Aorta (tissue), 5 donors: ENCODE results near the gene NSMF. TPM values are rescaled to one million over a fixed set of nuclear protein-coding genes. Genes with fewer than 3 reads are reported as not detected.
"Not testable (repeated sequence)": the region's sequence is repeated elsewhere in the genome, so short reads cannot be mapped to it uniquely, and the experiment has no call there.

Experiments
- ATAC-seq: fragments of 200-7000 bp; cut with Tn5 transposase; one replicate; pipeline ENCODE4 v1.9.1; 2022; ENCODE audit warnings: moderate library complexity; ENCODE audit not compliant: low FRiP score
- DNase-seq, 2 donors: peaks; one replicate each; pipeline ENCODE4 v3.0.0-alpha.2; 2020
- H3K27ac ChIP-seq, 2 donors: one replicate each; pipeline ENCODE4 v1.5.1; 2013; ENCODE audit warnings: low read length in 2 of 2, mild to moderate bottlenecking in 2 of 2, moderate library complexity in 2 of 2, control low read depth in 1 of 2, inconsistent platforms in 1 of 2, low read depth in 1 of 2
- H3K27me3 ChIP-seq, 2 donors: one replicate each; pipeline ENCODE4 v1.6.1; 2013; ENCODE audit warnings: control low read depth in 1 of 2, low read length in 1 of 2, mild to moderate bottlenecking in 1 of 2, moderate library complexity in 1 of 2; ENCODE audit not compliant: insufficient read depth in 2 of 2, control insufficient read depth in 1 of 2
- H3K36me3 ChIP-seq, 2 donors: one replicate each; pipeline ENCODE4 v1.6.1; 2013; ENCODE audit warnings: control low read depth in 1 of 2, low read length in 1 of 2, mild to moderate bottlenecking in 1 of 2; ENCODE audit not compliant: insufficient read depth in 2 of 2, control insufficient read depth in 1 of 2
- H3K4me1 ChIP-seq, 2 donors: one replicate each; pipeline ENCODE4 v1.6.1; 2013; ENCODE audit warnings: low read length in 2 of 2, control low read depth in 1 of 2, mild to moderate bottlenecking in 1 of 2, moderate library complexity in 1 of 2; ENCODE audit not compliant: insufficient read depth in 2 of 2, control insufficient read depth in 1 of 2
- H3K4me3 ChIP-seq, 2 donors: one replicate each; pipeline ENCODE4 v1.5.1; 2013; ENCODE audit warnings: low read length in 2 of 2, control low read depth in 1 of 2, mild to moderate bottlenecking in 1 of 2
- H3K9me3 ChIP-seq: one replicate; pipeline ENCODE4 v1.6.1; 2013; ENCODE audit warnings: mild to moderate bottlenecking, low read length; ENCODE audit not compliant: control insufficient read depth
- WGBS, 2 donors: extraction: QIAGEN DNeasy Blood & Tissue Kit; methylation state at CpG; one replicate each; pipeline ENCODE4 v1.1.7; 2013; 5-methylcytosine and 5-hydroxymethylcytosine counted together
- intact Hi-C, 2 donors: fragments of 100-400 bp; cut with DNase I; formaldehyde crosslinking; loops; one replicate each; pipeline versions ENCODE4 v1.14.2 to v1.15.0; 2022
- polyA plus RNA-seq, 2 donors: library from polyadenylated mRNA; stranded (reverse); fragments of 200-250 nt; gene quantifications; one replicate each; pipeline ENCODE4 v1.2.3, GENCODE V29; 2013
- total RNA-seq, 2 donors: library from RNA; stranded (reverse); fragmentation: NEBNext Ultra II Directional; extraction: Animal tissue kit (Norgen Biotek cat#: 25700); gene quantifications; one replicate each; pipeline ENCODE4 v1.2.1, GENCODE V29; 2021
- donor health status: healthy with polysubstance abuse.
- donor health status: Bipolar disorder and iron deficiency.
- donor health status: DM: no; HTN: no; CAD: no.
- donor health status: DM: no; HTN: no; CAD: no.
- donor health status: DM: yes; HTN: yes; CAD: no.

Gene NSMF
- total and polyA plus RNA-seq, 4 donors, result 75.5 to 154 (median 77.5) TPM

- intact Hi-C loops, result no loop called here
- Histone ChIP-seq H3K36me3 (no peaks in the 10 kb centered on the region), H3K27me3 (no peaks in the 10 kb centered on the region), H3K9me3 (no peaks in the 10 kb centered on the region), H3K4me1 (no peaks in the 10 kb centered on the region), H3K4me3 (no peak overlapping the region), H3K27ac (no peak overlapping the region)
- peak in 1 of 2 donors; percentile 72 for DNase-seq
- WGBS, 2 donors, result 94 to 95% methylated on average over 36 to 45 of the region's 45 CpGs
- no peak for ATAC-seq
Measured at GRCh38 chr9:137416563-137417151, 42.5 kb downstream of the NSMF start.

DNA sequence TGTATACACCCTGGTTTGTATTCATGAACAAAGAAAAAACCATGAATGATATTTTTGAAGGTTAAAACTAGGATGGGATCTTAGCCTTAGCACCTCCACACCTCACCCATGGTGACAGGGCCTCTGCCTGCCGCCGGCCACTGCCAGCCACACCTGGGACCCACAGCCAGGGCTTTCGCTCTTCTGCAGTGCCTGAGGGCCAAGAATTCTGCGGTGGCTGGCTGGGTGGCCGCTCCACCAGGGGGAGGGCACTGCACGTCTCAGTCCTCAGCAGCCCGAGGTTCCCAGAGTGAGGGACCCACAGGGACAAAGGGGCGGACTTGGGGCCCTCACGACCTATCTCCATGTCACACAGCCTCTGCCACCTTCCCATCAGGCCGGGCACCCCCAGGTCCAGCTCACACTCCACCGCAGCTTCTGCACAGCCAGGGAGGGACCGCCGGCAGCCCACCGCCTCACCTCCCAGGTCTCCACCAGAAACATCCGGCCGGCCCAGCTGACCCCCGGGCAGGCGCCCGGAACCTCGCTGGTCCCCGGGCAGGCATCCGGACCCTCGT lies 43.0 kb downstream of the NSMF start:
- DNase-seq, result no peak
- 93 to 96% methylated on average over 23 of the region's 23 CpGs for WGBS, 2 donors
- intact Hi-C loops, result no loop called here

GRCh38 chr9:137415451-137415850 lies 43.7 kb downstream of the NSMF start:
- no peaks in the 10 kb centered on the region for H3K27me3 ChIP-seq
- H3K27ac ChIP-seq, result no peak overlapping the region
- DNase-seq (no peak), ATAC-seq (no peak)
- H3K9me3 ChIP-seq, result no peaks in the 10 kb centered on the region
- no peaks in the 10 kb centered on the region for H3K36me3 ChIP-seq
- 93 to 96% methylated on average over 5 of the region's 5 CpGs for WGBS, 2 donors
- H3K4me1 ChIP-seq, result peaks cover 0 to 4% of the 10 kb centered on the region in 2 donors
- no peak overlapping the region for H3K4me3 ChIP-seq
- intact Hi-C loops, result no loop called here

More for the DNA sequence above, 43.0 kb downstream of the NSMF start:
- Histone ChIP-seq H3K36me3 (no peaks in the 10 kb centered on the region), H3K9me3 (no peaks in the 10 kb centered on the region), H3K27ac (no peak overlapping the region), H3K4me1 (peaks cover 0 to 2% of the 10 kb centered on the region in 2 donors), H3K4me3 (no peak overlapping the region), H3K27me3 (no peaks in the 10 kb centered on the region)
- ATAC-seq, result no peak

DNA sequence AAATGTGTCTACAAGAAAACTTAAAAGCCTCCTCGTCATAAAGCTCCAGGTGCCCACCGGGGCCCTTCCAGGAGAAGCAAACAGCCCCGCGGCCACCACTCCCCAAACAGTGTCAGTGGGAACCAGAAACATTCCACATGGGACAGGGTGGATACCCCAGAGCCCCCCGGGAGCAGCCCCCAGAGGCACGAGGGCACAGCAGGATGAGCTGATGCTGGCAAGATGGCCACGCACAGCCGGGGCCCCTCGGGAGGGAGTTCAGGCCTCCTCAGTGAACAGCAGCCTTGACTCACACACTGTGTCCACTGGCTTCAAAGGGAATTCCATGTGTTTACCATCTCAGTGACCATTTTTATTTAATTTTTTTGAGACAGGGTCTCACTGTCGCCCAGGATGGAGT lies 46.7 kb downstream of the NSMF start:
- H3K27ac ChIP-seq, result peak overlapping the region in 1 of 2 donors; percentile 31
- no peak overlapping the region for H3K4me3 ChIP-seq
- H3K36me3 ChIP-seq, result no peaks in the 10 kb centered on the region
- whole genome bisulfite sequencing, 2 donors, result 85 to 87% methylated on average over 10 of the region's 10 CpGs
- DNase-seq, result no peak
- peaks cover 0 to 4% of the 10 kb centered on the region in 2 donors for H3K4me1 ChIP-seq
- H3K27me3 ChIP-seq, result no peaks in the 10 kb centered on the region
- H3K9me3 ChIP-seq, result no peaks in the 10 kb centered on the region
- intact Hi-C loops, result no loop called here
- no peak for ATAC-seq

- intact Hi-C loops, result no loop called here
- H3K27ac ChIP-seq, result no peak overlapping the region
- DNase-seq (peak; percentile 90 to 93), ATAC-seq (peak; percentile 63)
- WGBS, 2 donors, result 26 to 62% methylated on average over 11 to 30 of the region's 30 CpGs
- H3K4me1 ChIP-seq, result peaks cover 0 to 4% of the 10 kb centered on the region in 2 donors
- no peak overlapping the region for H3K4me3 ChIP-seq
- H3K36me3 ChIP-seq, result no peaks in the 10 kb centered on the region
- H3K9me3 ChIP-seq, result no peaks in the 10 kb centered on the region
- no peaks in the 10 kb centered on the region for H3K27me3 ChIP-seq
Measured at GRCh38 chr9:137411645-137412380, 47.3 kb downstream of the NSMF start.

DNA sequence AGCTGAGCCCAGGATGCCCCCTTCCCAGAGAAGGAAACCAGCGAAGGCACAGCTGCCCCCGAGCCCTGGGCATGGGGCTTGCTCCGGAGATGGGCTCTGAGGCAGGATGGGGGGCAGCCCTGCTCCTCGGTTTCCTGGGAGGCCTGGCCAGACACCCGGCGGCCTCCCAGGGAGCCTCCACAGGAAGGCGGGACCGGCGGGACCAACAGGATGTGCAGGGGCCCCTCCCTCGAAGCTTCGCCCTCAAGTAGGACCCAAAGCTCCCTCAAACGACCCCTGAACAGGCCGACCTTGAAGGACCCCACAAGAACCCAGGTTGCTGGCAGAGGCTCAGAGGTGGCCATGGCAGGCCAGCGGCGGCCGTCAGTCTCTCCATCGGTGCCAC lies 47.9 kb downstream of the NSMF start:
- Histone ChIP-seq H3K36me3 (no peaks in the 10 kb centered on the region), H3K4me1 (peaks cover 0 to 4% of the 10 kb centered on the region in 2 donors), H3K27me3 (no peaks in the 10 kb centered on the region), H3K9me3 (no peaks in the 10 kb centered on the region), H3K27ac (no peak overlapping the region), H3K4me3 (no peak overlapping the region)
- DNase-seq (no peak), ATAC-seq (no peak)
- 45 to 50% methylated on average over 14 to 17 of the region's 17 CpGs for WGBS, 2 donors
- intact Hi-C loops, result no loop called here

GRCh38 chr9:137410891-137411249 lies 48.3 kb downstream of the NSMF start:
- H3K4me1 ChIP-seq, result peaks cover 0 to 4% of the 10 kb centered on the region in 2 donors
- DNase-seq, result no peak
- H3K27ac ChIP-seq, result no peak overlapping the region
- no peak for ATAC-seq
- intact Hi-C loops, result no loop called here
- H3K4me3 ChIP-seq, result no peak overlapping the region
- WGBS, 2 donors, result 86 to 89% methylated on average over 14 to 15 of the region's 15 CpGs
- H3K36me3 ChIP-seq, result no peaks in the 10 kb centered on the region
- no peaks in the 10 kb centered on the region for H3K9me3 ChIP-seq
- H3K27me3 ChIP-seq, result no peaks in the 10 kb centered on the region

DNA sequence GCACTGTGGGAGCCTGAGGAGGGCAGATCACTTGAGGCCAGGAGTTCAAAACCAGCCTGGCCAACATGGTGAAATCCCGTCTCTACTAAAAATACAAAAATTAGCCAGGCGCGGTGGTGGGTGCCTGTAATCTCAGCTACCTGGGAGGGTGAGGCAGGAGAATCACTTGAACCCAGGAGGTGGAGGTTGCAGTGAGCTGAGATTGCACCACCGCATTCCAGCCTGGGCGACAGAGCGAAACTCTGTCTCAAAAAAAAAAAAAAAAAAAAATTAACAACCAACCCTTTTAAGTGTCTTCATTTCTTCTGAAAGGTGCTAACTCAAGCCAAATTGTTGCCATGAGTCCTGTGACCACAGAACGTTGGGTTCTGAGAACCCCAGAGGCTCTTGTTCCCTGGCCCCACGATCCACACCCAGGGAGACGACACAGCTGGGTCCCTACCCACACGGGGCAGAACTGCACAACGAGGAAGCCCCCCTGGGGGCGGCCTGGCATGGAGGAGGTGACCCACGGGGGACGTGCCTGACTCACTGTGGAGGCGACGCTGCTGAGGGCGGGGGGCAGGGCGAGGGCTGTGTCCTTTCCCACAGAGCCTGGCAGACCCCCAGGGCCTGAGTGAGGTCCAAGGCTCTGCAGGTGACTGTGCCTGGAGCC lies 48.8 kb downstream of the NSMF start:
- 80 to 87% methylated on average over 18 of the region's 18 CpGs for WGBS, 2 donors
- ATAC-seq, intact Hi-C loops, H3K4me3 ChIP-seq, H3K27ac ChIP-seq, H3K9me3 ChIP-seq, H3K36me3 ChIP-seq, H3K4me1 ChIP-seq, H3K27me3 ChIP-seq, DNase-seq: not testable (repeated sequence)
